SK-N-SH treated with all-trans-retinoic acid at 6 μM for 48 hours (cell line): ENCODE measurements around the gene PACSIN2.
"Not testable (repeated sequence)": the region's sequence is repeated elsewhere in the genome, so short reads cannot be mapped to it uniquely, and the experiment has no call there.

Experiments
- ATAC-seq: fragments of 200-7000 bp; cut with Tn5 transposase; 3 replicates; pipeline ENCODE4 v1.9.1; 2020; ENCODE audit warnings: mild to moderate bottlenecking, moderate library complexity
- ARNTL ChIP-seq: fragments of 450-650 bp; formaldehyde crosslinking; IDR thresholded peaks from 2 replicates; pipeline ENCODE4 v1.5.0; 2020; ENCODE audit warnings: low read depth, mild to moderate bottlenecking, moderate library complexity, borderline replicate concordance
- BACH2 ChIP-seq: fragments of 250-450 bp; sonication (Bioruptor Pico); IDR thresholded peaks from 2 replicates; pipeline ENCODE4 v1.9.0; 2021; ENCODE audit warnings: mild to moderate bottlenecking, borderline replicate concordance
- ESRRG ChIP-seq: fragments of 250-450 bp; sonication (Bioruptor Pico); IDR thresholded peaks from 2 replicates; pipeline ENCODE4 v1.6.1; 2021; ENCODE audit warnings: mild to moderate bottlenecking
- GLIS3 ChIP-seq: fragments of 250-450 bp; sonication (Bioruptor Pico); IDR thresholded peaks from 2 replicates; pipeline ENCODE4 v1.5.0; 2020; ENCODE audit warnings: mild to moderate bottlenecking, moderate library complexity
- ISL1 ChIP-seq: fragments of 250-450 bp; sonication (Bioruptor Pico); IDR thresholded peaks from 2 replicates; pipeline ENCODE4 v2.1.2; 2022; ENCODE audit warnings: mild to moderate bottlenecking, moderate library complexity
- OSR1 ChIP-seq: fragments of 250-450 bp; sonication (Bioruptor Pico); IDR thresholded peaks from 2 replicates; pipeline ENCODE4 v1.8.0; 2022; ENCODE audit warnings: moderate library complexity, mild to moderate bottlenecking, inconsistent platforms
- RARB ChIP-seq: fragments of 250-450 bp; sonication (Bioruptor Pico); IDR thresholded peaks from 2 replicates; pipeline ENCODE4 v1.8.0; 2021; ENCODE audit warnings: mild to moderate bottlenecking, moderate library complexity
- SNAI2 ChIP-seq: fragments of 250-450 bp; sonication (Bioruptor Pico); IDR thresholded peaks from 2 replicates; pipeline ENCODE4 v1.5.0; 2020; ENCODE audit warnings: mild to moderate bottlenecking, moderate library complexity
- TCF4 ChIP-seq: fragments of 250-450 bp; sonication (Bioruptor Pico); IDR thresholded peaks from 2 replicates; pipeline ENCODE4 v1.8.0; 2021; ENCODE audit warnings: mild to moderate bottlenecking, moderate library complexity, borderline replicate concordance
- TOX ChIP-seq: fragments of 250-450 bp; sonication (Bioruptor Pico); IDR thresholded peaks from 2 replicates; pipeline ENCODE4 v1.8.0; 2021; ENCODE audit warnings: mild to moderate bottlenecking, moderate library complexity, borderline replicate concordance
- ZC3H10 ChIP-seq: fragments of 250-450 bp; sonication (Bioruptor Pico); IDR thresholded peaks from 2 replicates; pipeline ENCODE4 v1.5.1; 2021; ENCODE audit warnings: mild to moderate bottlenecking, moderate library complexity
- ZFP3 ChIP-seq: fragments of 250-450 bp; sonication (Bioruptor Pico); IDR thresholded peaks from 2 replicates; pipeline ENCODE4 v1.5.0; 2020; ENCODE audit warnings: mild to moderate bottlenecking, moderate library complexity
- ZFP30 ChIP-seq: fragments of 450-650 bp; formaldehyde crosslinking; IDR thresholded peaks from 2 replicates; pipeline ENCODE4 v1.5.0; 2022; ENCODE audit warnings: mild to moderate bottlenecking, moderate library complexity
- ZNF70 ChIP-seq: fragments of 450-650 bp; formaldehyde crosslinking; IDR thresholded peaks from 2 replicates; pipeline ENCODE4 v1.5.0; 2020; ENCODE audit warnings: mild to moderate bottlenecking, moderate library complexity
- TF ChIP-seq, protein P1 (sequence below): fragments of 250-450 bp; sonication (Bioruptor Pico); IDR thresholded peaks from 2 replicates; pipeline ENCODE4 v1.8.0; 2021; ENCODE audit warnings: low read depth, mild to moderate bottlenecking, moderate library complexity, borderline replicate concordance
- TF ChIP-seq, protein P2 (sequence below): fragments of 250-450 bp; sonication (Bioruptor Pico); IDR thresholded peaks from 2 replicates; pipeline ENCODE4 v1.5.1; 2021; ENCODE audit warnings: mild to moderate bottlenecking, moderate library complexity
- TF ChIP-seq, protein P3 (sequence below): fragments of 250-450 bp; sonication (Bioruptor Pico); IDR thresholded peaks from 2 replicates; pipeline ENCODE4 v1.8.0; 2020; ENCODE audit warnings: mild to moderate bottlenecking, moderate library complexity, borderline replicate concordance
- TF ChIP-seq, protein P4 (sequence below): fragments of 250-450 bp; sonication (Bioruptor Pico); IDR thresholded peaks from 2 replicates; pipeline ENCODE4 v1.5.0; 2020; ENCODE audit warnings: mild to moderate bottlenecking, moderate library complexity

The PACSIN2 gene

DNA sequence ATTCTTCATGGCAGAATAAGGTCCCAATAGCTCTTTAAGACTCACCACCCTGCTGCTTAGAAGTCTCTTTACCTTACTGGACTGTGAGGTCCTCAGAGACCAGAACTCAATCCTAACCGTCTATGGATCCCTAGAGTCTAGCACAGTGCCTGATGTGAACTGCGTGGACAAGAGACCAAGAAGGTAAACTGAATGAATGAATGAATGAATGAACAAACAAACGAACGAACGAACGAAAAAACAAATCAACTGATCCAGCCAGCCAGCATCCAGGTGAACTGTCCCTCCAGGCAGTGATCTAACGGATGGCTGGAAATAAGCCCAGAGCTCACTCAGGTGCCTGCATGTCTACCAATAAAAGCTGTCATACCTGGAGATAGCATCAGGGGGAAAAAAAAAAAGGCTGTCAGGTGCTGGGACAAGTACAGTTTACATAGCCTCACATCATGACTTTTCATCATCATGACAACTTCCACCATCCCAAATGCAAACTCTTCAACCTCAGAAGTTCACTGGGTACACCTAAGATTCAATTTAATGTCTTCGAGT lies 59.8 kb downstream of the PACSIN2 start:
- TF ChIP-seq, protein P1, sequence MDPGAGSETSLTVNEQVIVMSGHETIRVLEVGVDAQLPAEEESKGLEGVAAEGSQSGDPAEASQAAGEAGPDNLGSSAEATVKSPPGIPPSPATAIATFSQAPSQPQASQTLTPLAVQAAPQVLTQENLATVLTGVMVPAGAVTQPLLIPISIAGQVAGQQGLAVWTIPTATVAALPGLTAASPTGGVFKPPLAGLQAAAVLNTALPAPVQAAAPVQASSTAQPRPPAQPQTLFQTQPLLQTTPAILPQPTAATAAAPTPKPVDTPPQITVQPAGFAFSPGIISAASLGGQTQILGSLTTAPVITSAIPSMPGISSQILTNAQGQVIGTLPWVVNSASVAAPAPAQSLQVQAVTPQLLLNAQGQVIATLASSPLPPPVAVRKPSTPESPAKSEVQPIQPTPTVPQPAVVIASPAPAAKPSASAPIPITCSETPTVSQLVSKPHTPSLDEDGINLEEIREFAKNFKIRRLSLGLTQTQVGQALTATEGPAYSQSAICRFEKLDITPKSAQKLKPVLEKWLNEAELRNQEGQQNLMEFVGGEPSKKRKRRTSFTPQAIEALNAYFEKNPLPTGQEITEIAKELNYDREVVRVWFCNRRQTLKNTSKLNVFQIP (CRISPR knock-in tag), result no peak
- TF ChIP-seq SNAI2 (CRISPR knock-in tag), result no peak
- TF ChIP-seq ZC3H10, result no peak
- TF ChIP-seq ZFP30 (CRISPR knock-in tag), result no peak
- TF ChIP-seq RARB, result no peak
- TF ChIP-seq TCF4, result no peak
- TF ChIP-seq, protein P2, sequence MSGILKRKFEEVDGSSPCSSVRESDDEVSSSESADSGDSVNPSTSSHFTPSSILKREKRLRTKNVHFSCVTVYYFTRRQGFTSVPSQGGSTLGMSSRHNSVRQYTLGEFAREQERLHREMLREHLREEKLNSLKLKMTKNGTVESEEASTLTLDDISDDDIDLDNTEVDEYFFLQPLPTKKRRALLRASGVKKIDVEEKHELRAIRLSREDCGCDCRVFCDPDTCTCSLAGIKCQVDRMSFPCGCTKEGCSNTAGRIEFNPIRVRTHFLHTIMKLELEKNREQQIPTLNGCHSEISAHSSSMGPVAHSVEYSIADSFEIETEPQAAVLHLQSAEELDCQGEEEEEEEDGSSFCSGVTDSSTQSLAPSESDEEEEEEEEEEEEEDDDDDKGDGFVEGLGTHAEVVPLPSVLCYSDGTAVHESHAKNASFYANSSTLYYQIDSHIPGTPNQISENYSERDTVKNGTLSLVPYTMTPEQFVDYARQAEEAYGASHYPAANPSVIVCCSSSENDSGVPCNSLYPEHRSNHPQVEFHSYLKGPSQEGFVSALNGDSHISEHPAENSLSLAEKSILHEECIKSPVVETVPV (CRISPR knock-in tag), result no peak
- no peak for TF ChIP-seq OSR1 (CRISPR knock-in tag)
- no peak for TF ChIP-seq TOX
- no peak for TF ChIP-seq BACH2
- TF ChIP-seq, protein P3, sequence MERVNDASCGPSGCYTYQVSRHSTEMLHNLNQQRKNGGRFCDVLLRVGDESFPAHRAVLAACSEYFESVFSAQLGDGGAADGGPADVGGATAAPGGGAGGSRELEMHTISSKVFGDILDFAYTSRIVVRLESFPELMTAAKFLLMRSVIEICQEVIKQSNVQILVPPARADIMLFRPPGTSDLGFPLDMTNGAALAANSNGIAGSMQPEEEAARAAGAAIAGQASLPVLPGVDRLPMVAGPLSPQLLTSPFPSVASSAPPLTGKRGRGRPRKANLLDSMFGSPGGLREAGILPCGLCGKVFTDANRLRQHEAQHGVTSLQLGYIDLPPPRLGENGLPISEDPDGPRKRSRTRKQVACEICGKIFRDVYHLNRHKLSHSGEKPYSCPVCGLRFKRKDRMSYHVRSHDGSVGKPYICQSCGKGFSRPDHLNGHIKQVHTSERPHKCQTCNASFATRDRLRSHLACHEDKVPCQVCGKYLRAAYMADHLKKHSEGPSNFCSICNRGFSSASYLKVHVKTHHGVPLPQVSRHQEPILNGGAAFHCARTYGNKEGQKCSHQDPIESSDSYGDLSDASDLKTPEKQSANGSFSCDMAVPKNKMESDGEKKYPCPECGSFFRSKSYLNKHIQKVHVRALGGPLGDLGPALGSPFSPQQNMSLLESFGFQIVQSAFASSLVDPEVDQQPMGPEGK (CRISPR knock-in tag), result no peak
- TF ChIP-seq, protein P4, sequence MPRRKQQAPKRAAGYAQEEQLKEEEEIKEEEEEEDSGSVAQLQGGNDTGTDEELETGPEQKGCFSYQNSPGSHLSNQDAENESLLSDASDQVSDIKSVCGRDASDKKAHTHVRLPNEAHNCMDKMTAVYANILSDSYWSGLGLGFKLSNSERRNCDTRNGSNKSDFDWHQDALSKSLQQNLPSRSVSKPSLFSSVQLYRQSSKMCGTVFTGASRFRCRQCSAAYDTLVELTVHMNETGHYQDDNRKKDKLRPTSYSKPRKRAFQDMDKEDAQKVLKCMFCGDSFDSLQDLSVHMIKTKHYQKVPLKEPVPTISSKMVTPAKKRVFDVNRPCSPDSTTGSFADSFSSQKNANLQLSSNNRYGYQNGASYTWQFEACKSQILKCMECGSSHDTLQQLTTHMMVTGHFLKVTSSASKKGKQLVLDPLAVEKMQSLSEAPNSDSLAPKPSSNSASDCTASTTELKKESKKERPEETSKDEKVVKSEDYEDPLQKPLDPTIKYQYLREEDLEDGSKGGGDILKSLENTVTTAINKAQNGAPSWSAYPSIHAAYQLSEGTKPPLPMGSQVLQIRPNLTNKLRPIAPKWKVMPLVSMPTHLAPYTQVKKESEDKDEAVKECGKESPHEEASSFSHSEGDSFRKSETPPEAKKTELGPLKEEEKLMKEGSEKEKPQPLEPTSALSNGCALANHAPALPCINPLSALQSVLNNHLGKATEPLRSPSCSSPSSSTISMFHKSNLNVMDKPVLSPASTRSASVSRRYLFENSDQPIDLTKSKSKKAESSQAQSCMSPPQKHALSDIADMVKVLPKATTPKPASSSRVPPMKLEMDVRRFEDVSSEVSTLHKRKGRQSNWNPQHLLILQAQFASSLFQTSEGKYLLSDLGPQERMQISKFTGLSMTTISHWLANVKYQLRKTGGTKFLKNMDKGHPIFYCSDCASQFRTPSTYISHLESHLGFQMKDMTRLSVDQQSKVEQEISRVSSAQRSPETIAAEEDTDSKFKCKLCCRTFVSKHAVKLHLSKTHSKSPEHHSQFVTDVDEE (CRISPR knock-in tag), result no peak
- no peak for TF ChIP-seq ZNF70 (CRISPR knock-in tag)
- TF ChIP-seq ZFP3 (CRISPR knock-in tag), result no peak
- ATAC-seq, result no peak

DNA sequence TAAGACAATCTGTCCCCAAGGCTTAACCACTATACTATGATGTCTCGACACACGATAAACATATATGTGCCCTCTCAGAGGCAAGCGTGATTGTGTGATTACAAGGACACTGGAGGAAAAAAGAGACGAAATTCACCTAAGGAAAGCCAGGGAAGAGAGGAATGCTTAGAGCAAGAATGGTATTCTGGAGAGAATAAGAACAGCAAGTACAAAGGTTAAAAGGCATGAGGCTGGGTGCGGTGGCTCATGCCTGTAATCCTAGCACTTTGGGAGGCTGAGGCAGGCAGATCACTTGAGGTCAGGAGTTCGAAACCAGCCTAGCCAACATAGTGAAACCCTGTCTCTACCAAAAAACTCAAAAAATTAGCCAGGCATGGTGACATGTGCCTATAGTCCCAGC lies 61.2 kb downstream of the PACSIN2 start:
- not testable (repeated sequence) for ATAC-seq

DNA sequence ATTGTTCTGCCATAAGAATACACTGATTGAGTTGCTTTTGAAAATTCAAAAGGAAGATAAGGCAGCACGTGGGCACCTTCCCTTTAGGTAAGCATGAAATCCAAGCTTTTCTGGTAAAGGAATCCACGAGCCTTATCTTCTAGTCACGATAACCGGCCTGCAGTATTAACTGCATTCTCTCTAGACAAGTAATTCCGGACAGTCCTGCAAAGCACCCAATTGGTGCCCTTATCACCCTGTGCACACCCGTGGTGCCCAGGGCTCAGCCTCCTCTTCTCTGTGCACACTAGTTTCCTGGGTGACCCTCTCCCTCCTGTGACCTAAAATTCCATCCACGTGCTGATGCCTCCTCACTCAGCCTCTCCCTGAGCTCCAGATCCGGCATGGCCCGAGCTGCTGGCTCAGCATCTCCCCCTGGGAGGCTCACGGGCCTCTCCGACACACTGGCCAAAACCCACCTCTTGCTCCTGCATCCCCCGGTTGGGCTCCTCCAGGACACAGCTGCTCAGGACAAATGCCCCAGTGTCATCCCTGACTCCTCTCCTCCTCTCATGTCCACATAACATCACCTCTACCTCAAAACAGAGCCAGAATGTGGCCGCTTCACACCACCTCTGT lies 63.7 kb downstream of the PACSIN2 start:
- TF ChIP-seq, protein P4 (CRISPR knock-in tag), result no peak
- no peak for TF ChIP-seq OSR1 (CRISPR knock-in tag)
- no peak for ATAC-seq

DNA sequence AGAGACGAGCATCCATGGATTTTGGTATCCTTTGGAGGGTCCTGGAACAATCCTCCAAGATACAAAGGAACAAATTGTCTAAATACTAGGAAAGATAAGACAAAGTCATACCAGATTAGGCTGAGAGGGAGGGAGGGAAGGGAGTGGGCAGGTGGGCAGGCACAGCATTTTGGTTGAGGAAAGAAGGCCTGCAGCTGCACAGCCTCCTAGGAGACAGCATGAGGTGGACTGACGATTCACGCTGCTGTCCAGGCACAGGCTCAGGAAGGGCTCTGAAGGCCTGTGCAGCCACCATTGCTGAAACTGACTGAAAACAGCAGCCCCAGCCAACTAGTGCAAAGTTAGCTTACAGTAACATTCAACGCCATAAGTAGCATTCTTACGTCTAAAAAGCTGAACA lies 64.7 kb downstream of the PACSIN2 start:
- TF ChIP-seq GLIS3 (CRISPR knock-in tag) (no peak), ARNTL (CRISPR knock-in tag) (no peak), ZFP30 (CRISPR knock-in tag) (no peak), ESRRG (CRISPR knock-in tag) (no peak), ZNF70 (CRISPR knock-in tag) (no peak), RARB (no peak), ISL1 (CRISPR knock-in tag) (no peak), BACH2 (no peak), OSR1 (CRISPR knock-in tag) (no peak)
- TF ChIP-seq, protein P1 (CRISPR knock-in tag), result no peak
- TF ChIP-seq, protein P3 (CRISPR knock-in tag), result no peak

More for the DNA sequence above, 64.7 kb downstream of the PACSIN2 start:
- ATAC-seq, result no peak
